ENCODE data around the gene ATP6V0E2.

ATP6V0E2 gene

DNA sequence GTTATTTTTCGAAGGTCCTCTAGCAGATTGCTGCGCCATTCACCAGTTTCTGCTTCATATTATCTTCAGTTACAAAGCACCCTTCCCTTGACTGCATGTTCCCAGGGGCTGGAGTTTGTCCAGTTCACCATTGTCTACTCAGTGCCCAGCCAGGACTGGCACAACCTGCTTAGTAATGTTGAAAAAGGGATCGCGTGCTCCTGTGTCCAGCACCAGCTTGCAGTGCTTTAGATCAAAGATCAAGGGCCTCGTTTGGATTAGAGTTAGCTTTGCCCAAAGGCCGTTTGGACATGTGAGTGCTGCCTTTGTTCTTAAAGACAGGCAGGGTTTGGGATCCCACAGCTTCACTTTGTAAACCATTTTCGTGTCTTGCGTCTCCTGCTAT, 867 bp downstream of the ATP6V0E2 start:
- H3K9me3 ChIP-seq (replicated peaks; ENCODE audit: low read length) = no peaks in the 10 kb centered on the region
- no peaks in the 10 kb centered on the region for H3K36me3 ChIP-seq (ENCODE audit: insufficient read depth, low read length)
- no peak overlapping the region for H3K9ac ChIP-seq (ENCODE audit: low read depth, low read length)
- no peaks in the 10 kb centered on the region for H3K27me3 ChIP-seq (ENCODE audit: control insufficient read depth, insufficient read depth, low read length)
- H3K4me2 ChIP-seq (ENCODE audit: low read length) = peak overlapping the region; percentile 96
- peak overlapping the region; percentile 89 for H3K4me3 ChIP-seq (ENCODE audit: low read length)
- H3K4me1 ChIP-seq (ENCODE audit: control insufficient read depth, insufficient read depth, low read length) = peaks cover 12% of the 10 kb centered on the region

DNA sequence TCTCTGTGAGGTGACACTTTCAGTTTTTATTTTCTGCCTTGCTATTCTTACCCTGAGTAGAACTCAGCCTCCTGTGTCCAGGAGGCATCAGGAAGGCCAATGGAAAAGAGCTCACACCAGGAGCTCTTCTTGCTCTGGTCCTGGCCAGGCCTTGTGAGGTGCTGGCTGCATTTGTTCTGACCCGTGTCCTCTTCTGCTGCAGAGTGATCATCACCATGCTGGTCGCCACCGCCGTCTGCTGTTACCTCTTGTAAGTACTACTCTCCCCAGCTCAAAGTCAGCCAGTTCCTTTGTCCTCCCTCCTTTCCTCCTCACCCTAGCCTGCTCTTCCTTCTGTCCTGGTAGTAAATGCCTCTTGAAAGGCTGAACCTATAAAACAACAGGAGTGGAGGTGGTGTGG, 1.6 kb downstream of the ATP6V0E2 start:
- H3K4me3 ChIP-seq (ENCODE audit: low read length) = no peak overlapping the region

DNA sequence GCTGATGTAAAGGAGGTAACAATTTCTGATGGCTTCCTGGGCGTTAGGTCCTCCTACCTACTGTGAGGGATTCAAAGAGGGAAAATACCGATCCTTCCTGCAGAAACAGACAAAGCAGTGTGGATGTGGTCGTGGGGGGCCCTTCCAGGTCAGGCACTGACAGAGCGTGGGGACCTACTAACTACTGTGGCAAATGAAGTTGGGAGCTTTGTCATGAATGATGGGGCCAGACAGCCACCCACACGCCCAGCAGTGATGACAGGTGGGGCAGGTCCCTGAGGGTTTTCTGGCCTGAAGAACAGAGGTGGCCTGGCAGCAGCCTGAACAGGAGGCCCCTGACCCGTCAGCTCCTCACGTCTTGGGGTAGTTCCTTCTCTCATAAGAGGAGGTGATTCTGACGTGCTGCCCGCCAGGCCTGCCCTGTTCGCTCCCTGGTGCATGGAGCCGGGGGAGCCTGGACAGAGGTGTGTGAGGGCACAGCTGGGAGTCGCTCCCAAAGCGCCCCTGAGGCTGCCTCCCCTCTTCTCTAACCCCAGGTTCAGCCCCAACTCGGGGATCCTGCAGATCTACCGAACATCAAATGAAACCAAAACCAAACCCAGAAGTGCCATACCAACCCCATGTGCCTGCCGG, 4.2 kb downstream of the ATP6V0E2 start:
- H3K36me3 ChIP-seq (ENCODE audit: insufficient read depth, low read length) = no peaks in the 10 kb centered on the region
- peaks cover 7% of the 10 kb centered on the region for H3K4me1 ChIP-seq (ENCODE audit: control insufficient read depth, insufficient read depth, low read length)

More for the DNA sequence above, 1.6 kb downstream of the ATP6V0E2 start:
- Histone ChIP-seq H3K36me3 (ENCODE audit: insufficient read depth, low read length) (no peaks in the 10 kb centered on the region), H3K27me3 (ENCODE audit: control insufficient read depth, insufficient read depth, low read length) (no peaks in the 10 kb centered on the region), H3K4me1 (ENCODE audit: control insufficient read depth, insufficient read depth, low read length) (peaks cover 12% of the 10 kb centered on the region), H3K4me2 (ENCODE audit: low read length) (no peak overlapping the region), H3K9me3 (replicated peaks; ENCODE audit: low read length) (no peaks in the 10 kb centered on the region), H3K9ac (ENCODE audit: low read depth, low read length) (no peak overlapping the region)

DNA sequence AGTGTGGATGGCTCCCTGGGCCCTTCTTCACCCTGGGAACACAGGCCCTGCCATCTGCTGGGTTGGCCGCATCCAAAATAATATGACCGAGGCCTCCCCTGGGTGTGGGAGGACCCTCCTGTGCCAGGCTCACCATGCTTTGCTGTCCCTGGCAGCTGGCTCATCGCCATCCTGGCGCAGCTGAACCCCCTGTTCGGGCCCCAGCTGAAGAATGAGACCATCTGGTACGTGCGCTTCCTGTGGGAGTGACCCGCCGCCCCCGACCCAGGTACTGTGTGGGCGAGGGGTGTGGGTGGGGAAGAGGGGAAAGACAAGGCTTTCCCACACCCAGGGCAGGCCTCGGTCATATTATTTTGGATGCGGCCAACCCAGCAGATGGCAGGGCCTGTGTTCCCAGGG, 4.8 kb downstream of the ATP6V0E2 start:
- Histone ChIP-seq H3K9me3 (replicated peaks; ENCODE audit: low read length) (no peaks in the 10 kb centered on the region), H3K4me1 (ENCODE audit: control insufficient read depth, insufficient read depth, low read length) (peaks cover 7% of the 10 kb centered on the region)

More for the DNA sequence above, 4.2 kb downstream of the ATP6V0E2 start:
- Histone ChIP-seq H3K4me3 (ENCODE audit: low read length) (no peak overlapping the region), H3K4me2 (ENCODE audit: low read length) (no peak overlapping the region), H3K27me3 (ENCODE audit: control insufficient read depth, insufficient read depth, low read length) (no peaks in the 10 kb centered on the region), H3K9me3 (replicated peaks; ENCODE audit: low read length) (no peaks in the 10 kb centered on the region), H3K9ac (ENCODE audit: low read depth, low read length) (no peak overlapping the region)

DNA sequence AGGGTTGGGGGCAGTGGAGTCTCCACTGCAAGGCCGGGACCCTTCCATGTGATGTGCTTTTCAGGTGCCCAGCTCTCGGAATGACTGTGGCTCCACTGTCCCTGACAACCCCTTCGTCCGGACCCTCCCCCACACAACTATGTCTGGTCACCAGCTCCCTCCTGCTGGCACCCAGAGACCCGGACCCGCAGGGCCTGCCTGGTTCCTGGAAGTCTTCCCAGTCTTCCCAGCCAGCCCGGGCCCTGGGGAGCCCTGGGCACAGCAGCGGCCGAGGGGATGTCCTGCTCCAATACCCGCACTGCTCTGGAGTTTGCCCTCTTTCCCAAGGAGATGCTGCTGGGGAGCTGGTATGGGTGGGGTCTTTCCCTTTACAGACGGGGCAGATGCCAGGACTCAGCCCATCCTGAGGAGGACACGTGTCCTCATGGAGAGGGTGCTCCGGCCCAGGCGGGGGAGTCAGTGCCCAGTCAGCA, 5.5 kb downstream of the ATP6V0E2 start:
- no peak overlapping the region for H3K9ac ChIP-seq (ENCODE audit: low read depth, low read length)
- H3K36me3 ChIP-seq (ENCODE audit: insufficient read depth, low read length) = no peaks in the 10 kb centered on the region
- no peaks in the 10 kb centered on the region for H3K27me3 ChIP-seq (ENCODE audit: control insufficient read depth, insufficient read depth, low read length)
- no peak overlapping the region for H3K4me3 ChIP-seq (ENCODE audit: low read length)
- H3K9me3 ChIP-seq (replicated peaks; ENCODE audit: low read length) = no peaks in the 10 kb centered on the region
- peaks cover 2% of the 10 kb centered on the region for H3K4me1 ChIP-seq (ENCODE audit: control insufficient read depth, insufficient read depth, low read length)
- H3K4me2 ChIP-seq (ENCODE audit: low read length) = no peak overlapping the region

More for the DNA sequence above, 4.8 kb downstream of the ATP6V0E2 start:
- no peaks in the 10 kb centered on the region for H3K36me3 ChIP-seq (ENCODE audit: insufficient read depth, low read length)
- H3K4me2 ChIP-seq (ENCODE audit: low read length) = no peak overlapping the region
- H3K9ac ChIP-seq (ENCODE audit: low read depth, low read length) = no peak overlapping the region
- H3K4me3 ChIP-seq (ENCODE audit: low read length) = no peak overlapping the region
- H3K27me3 ChIP-seq (ENCODE audit: control insufficient read depth, insufficient read depth, low read length) = no peaks in the 10 kb centered on the region

DNA sequence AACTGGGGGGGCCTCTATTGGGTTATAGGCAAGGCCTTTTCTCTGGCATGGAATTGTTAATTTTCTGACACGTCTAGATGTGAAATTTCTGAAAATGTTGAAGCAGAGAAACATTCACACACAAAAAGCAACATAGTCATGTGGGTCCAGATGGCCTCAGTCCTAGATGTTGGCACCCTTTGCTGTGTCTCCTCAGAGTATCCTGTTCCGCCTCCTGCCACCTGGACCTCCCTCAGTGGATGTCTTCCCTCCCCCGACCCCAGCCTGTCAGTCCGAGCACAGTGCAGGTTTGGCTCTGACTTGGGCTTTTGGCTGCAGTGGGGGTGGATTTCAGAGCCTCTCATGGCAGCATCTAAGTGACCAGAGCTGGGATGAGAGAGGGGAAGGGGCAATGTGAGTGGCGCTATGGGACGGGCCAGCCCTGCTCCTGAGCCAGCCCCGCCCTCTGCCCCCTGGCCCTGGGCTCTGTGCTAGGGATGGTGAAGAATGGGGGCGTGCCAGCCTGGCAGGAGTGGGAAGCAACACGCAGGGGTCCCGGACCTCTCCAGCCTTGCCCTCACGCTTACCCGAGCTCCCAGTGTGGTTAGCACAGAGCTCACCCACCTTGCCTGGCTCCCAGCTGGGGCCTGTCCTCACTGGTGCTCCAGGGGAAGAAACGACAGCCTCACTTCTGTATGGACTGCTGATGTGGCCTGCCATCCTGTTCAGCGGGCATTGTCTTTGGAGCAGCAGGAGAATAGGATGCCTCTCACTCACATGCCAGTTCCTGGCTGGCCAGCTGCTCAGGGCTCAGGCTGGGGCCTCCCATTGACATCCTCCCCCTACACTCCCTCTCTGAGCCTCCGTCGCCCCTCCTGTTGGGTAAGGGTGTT, 6.2 kb downstream of the ATP6V0E2 start:
- Histone ChIP-seq H3K9me3 (replicated peaks; ENCODE audit: low read length) (no peaks in the 10 kb centered on the region), H3K36me3 (ENCODE audit: insufficient read depth, low read length) (no peaks in the 10 kb centered on the region), H3K4me1 (ENCODE audit: control insufficient read depth, insufficient read depth, low read length) (no peaks in the 10 kb centered on the region), H3K27me3 (ENCODE audit: control insufficient read depth, insufficient read depth, low read length) (no peaks in the 10 kb centered on the region), H3K4me3 (ENCODE audit: low read length) (no peak overlapping the region), H3K9ac (ENCODE audit: low read depth, low read length) (no peak overlapping the region), H3K4me2 (ENCODE audit: low read length) (no peak overlapping the region)

DNA sequence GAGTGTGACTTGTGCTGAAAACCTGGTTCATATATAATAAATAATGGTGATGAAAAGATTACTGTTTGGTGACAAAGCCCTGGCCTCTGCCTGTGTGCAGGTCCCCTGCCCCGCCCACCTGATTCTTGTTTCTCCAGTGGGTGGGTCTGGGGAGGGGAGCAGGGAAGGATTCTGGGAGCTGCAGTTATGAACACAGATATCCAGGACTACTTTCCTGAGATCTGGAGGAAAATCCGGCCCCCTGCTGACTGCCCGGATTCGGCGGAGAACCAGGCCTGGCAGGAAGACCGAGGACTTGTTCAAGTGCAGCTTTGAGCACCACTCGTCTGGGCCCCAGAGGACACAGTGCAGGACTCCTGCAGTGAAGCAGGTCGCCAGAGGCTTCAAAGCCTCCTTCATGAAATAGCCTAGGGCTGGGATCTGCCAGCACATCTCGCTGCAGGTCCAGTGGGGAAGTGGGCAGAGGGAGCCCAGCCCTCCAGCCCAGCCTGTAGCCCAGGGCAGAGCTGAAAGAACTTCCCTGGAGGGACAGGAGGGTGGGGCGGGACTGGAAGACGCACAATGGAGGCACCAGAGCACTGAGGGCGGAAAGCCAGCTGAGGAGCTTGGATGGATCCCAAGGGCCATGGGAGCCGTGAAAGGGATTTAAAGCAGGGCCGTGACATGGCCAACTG, 7.0 kb downstream of the ATP6V0E2 start:
- Histone ChIP-seq H3K4me3 (ENCODE audit: low read length) (no peak overlapping the region), H3K4me1 (ENCODE audit: control insufficient read depth, insufficient read depth, low read length) (no peaks in the 10 kb centered on the region)

DNA sequence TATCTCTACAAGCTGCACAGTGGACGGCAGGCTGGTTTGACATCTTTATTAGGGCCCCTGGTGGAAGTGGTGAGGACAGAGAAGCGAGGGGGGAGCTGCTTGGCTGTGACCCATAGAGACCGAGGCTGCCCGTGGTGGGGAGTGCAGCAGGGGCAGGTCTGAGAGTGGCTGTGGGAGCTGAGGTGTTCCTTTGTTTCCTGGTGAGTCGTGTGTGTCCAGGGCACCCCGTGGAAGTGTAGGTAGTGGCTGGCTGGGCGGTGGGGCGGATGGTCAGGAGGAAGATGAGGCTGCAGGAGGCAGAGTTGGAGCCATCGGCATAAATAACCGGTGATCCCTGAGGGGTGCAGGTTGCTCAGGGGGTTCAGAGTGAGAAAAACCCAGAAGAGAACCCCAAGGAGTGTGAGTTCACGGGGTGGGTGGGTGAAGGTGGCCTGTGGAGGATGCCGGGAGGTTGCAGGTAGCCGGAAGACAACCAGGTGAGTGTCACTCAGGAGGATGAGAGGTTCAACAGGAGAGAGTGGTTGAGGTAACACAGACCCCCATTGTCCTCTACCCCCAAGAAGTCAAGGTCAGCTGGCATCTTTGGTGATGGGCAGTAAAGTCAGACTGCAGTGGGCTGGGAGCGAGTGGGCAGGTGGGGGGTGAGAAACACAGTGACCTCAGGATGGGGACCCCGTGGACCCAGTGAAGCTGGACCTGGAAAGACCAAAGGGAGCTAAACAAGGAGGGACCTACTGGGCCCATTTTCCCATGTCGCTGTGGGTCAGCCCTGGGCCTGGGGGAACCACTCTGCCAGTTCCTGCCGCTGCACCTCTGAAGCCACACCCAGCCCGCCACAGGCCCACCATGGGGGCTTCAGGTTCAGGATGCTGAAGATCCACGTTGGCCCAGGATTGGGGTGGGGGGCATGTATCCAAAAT, 7.8 kb downstream of the ATP6V0E2 start:
- Histone ChIP-seq H3K36me3 (ENCODE audit: insufficient read depth, low read length) (no peaks in the 10 kb centered on the region), H3K27me3 (ENCODE audit: control insufficient read depth, insufficient read depth, low read length) (no peaks in the 10 kb centered on the region), H3K9me3 (replicated peaks; ENCODE audit: low read length) (no peaks in the 10 kb centered on the region), H3K9ac (ENCODE audit: low read depth, low read length) (no peak overlapping the region), H3K4me1 (ENCODE audit: control insufficient read depth, insufficient read depth, low read length) (no peaks in the 10 kb centered on the region), H3K4me3 (ENCODE audit: low read length) (no peak overlapping the region), H3K4me2 (ENCODE audit: low read length) (no peak overlapping the region)

More for the DNA sequence above, 7.0 kb downstream of the ATP6V0E2 start:
- no peaks in the 10 kb centered on the region for H3K36me3 ChIP-seq (ENCODE audit: insufficient read depth, low read length)
- no peaks in the 10 kb centered on the region for H3K27me3 ChIP-seq (ENCODE audit: control insufficient read depth, insufficient read depth, low read length)
- no peak overlapping the region for H3K9ac ChIP-seq (ENCODE audit: low read depth, low read length)
- no peaks in the 10 kb centered on the region for H3K9me3 ChIP-seq (replicated peaks; ENCODE audit: low read length)
- H3K4me2 ChIP-seq (ENCODE audit: low read length) = no peak overlapping the region

DNA sequence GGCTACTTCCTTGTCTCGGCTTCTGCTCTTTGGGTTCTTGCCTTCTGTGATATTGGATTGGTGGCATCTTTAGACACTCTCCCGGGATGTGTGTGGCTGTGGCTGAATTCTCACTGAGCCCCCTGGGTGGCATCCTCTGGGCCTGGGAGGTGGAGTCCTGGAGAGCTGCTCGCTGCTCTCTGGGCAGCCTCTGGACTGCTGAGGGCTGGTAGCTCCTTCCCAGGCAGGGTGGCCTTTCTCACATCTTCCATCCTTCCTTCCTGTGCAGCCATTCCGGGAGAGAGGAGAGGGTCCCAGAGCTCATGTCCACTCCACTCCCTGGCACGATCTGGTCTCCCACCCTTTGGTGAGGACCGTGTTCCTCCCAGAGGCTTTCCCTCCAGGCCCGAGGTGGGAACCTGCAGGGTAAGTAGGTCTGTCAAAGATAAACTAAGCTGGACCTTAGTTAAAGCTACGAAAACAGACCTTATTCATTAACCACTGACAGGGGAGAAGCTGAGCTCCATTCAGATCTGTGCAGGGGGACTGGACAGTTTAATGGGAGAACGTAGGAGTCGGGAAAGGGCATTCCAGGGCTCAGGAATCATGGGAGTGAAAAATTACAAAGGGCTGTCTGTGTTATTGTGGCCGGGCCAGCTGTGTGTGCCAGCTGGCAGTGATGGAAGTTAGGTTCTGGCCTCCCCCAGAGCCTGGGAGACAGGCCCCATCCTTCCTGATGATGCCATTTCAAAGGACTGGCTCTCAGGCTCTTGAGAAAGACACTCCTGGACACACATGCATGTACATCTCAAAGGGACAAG, 8.7 kb downstream of the ATP6V0E2 start:
- no peaks in the 10 kb centered on the region for H3K36me3 ChIP-seq (ENCODE audit: insufficient read depth, low read length)
- H3K9ac ChIP-seq (ENCODE audit: low read depth, low read length) = no peak overlapping the region
- no peaks in the 10 kb centered on the region for H3K27me3 ChIP-seq (ENCODE audit: control insufficient read depth, insufficient read depth, low read length)
- H3K4me2 ChIP-seq (ENCODE audit: low read length) = no peak overlapping the region
- H3K4me3 ChIP-seq (ENCODE audit: low read length) = no peak overlapping the region
- no peaks in the 10 kb centered on the region for H3K9me3 ChIP-seq (replicated peaks; ENCODE audit: low read length)
- H3K4me1 ChIP-seq (ENCODE audit: control insufficient read depth, insufficient read depth, low read length) = no peaks in the 10 kb centered on the region

DNA sequence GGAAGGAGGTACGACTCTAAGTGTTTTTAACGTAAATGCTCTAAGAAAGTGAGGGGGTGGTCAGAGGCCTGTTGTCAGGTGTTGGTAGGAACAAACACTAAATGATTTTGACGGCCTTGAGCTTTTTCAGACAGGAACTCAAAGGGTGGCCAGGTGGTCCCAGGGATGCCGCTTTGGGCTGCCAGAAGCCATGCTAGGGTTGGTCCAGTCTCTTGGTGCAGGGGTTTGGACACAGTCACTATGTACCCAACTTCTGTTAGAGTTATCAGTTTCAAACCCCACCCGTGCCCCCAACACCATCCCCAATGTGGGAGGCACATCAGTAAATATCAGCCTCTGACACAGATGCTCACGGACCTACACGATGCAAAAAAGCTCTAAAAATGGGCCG, 9.3 kb downstream of the ATP6V0E2 start:
- Histone ChIP-seq H3K4me1 (ENCODE audit: control insufficient read depth, insufficient read depth, low read length) (no peaks in the 10 kb centered on the region), H3K36me3 (ENCODE audit: insufficient read depth, low read length) (no peaks in the 10 kb centered on the region), H3K4me3 (ENCODE audit: low read length) (no peak overlapping the region), H3K27me3 (ENCODE audit: control insufficient read depth, insufficient read depth, low read length) (no peaks in the 10 kb centered on the region), H3K4me2 (ENCODE audit: low read length) (no peak overlapping the region), H3K9me3 (replicated peaks; ENCODE audit: low read length) (no peaks in the 10 kb centered on the region), H3K9ac (ENCODE audit: low read depth, low read length) (no peak overlapping the region)
